H1 (cell line): ENCODE results near the gene SMDT1. TPM values are rescaled to one million over a fixed set of nuclear protein-coding genes. Genes with fewer than 3 reads are reported as not detected.

ENCODE experiments used
- CTCF ChIA-PET: fragments of 300-600 bp; sonication (Branson Sonifier 250); formaldehyde crosslinking; loops from one replicate; lab custom pipeline; 2021; ENCODE audit not compliant: partially characterized antibody; lab: Charles Lee
- POLR2A ChIA-PET: fragments of 300-600 bp; sonication (Branson Sonifier 250); formaldehyde crosslinking; loops from one replicate; lab custom pipeline; 2021; ENCODE audit warnings: inconsistent platforms; ENCODE audit not compliant: partially characterized antibody; lab: Charles Lee
- DNase-seq, 2 experiments: peaks; one replicate each; pipeline versions ENCODE4 v3.0.0 to v3.0.0-alpha.2; 2010 to 2022; ENCODE audit warnings: low spot score in 2 of 2, low read depth in 1 of 2, mixed read lengths in 1 of 2
- FAIRE-seq: peaks from 2 replicates; lab custom pipeline; 2011; peaks lifted over from hg19 to GRCh38; lab: Jason Lieb, UNC
- H2AFZ ChIP-seq: 2 replicates; pipeline ENCODE4 v1.8.1; 2012; ENCODE audit warnings: low read length, inconsistent platforms
- H2AK5ac ChIP-seq: 2 replicates; pipeline ENCODE4 v1.6.1; 2013; ENCODE audit warnings: low read depth, low read length
- H2BK120ac ChIP-seq: replicated peaks from 2 replicates; pipeline ENCODE3; 2013; ENCODE audit warnings: low read depth, low read length, inconsistent platforms
- H2BK12ac ChIP-seq: 2 replicates; pipeline ENCODE4 v1.6.1; 2013; ENCODE audit warnings: low read depth, low read length
- H2BK15ac ChIP-seq: 2 replicates; pipeline ENCODE4 v1.6.1; 2013; ENCODE audit warnings: low read length
- H2BK20ac ChIP-seq: 2 replicates; pipeline ENCODE4 v1.6.1; 2013; ENCODE audit warnings: low read length
- H2BK5ac ChIP-seq: 2 replicates; pipeline ENCODE4 v1.6.1; 2013; ENCODE audit warnings: low read depth, low read length
- H3K14ac ChIP-seq: 2 replicates; pipeline ENCODE4 v1.6.1; 2013; ENCODE audit warnings: inconsistent platforms; ENCODE audit not compliant: insufficient read length
- H3K18ac ChIP-seq: 2 replicates; pipeline ENCODE4 v1.6.1; 2013; ENCODE audit warnings: low read length; ENCODE audit errors: extremely low read depth
- H3K23ac ChIP-seq: 2 replicates; pipeline ENCODE4 v1.6.1; 2013; ENCODE audit warnings: inconsistent platforms; ENCODE audit not compliant: insufficient read length
- H3K23me2 ChIP-seq: 2 replicates; pipeline ENCODE4 v1.6.1; 2013; ENCODE audit warnings: low read depth, low read length
- H3K27ac ChIP-seq: 2 replicates; pipeline ENCODE4 v1.6.1; 2011; ENCODE audit warnings: low read depth, low read length, inconsistent platforms
- H3K27me3 ChIP-seq, 4 experiments: replicated peaks in 1 of 4; 1 replicate in 1 of 4; 2 replicates in 3 of 4; pipeline versions ENCODE4 v1.6.1 to v1.8.1; 2011 to 2013; ENCODE audit warnings: low read length in 3 of 4, mild to moderate bottlenecking in 3 of 4, inconsistent platforms in 2 of 4, mixed read lengths in 2 of 4, moderate library complexity in 1 of 4; ENCODE audit not compliant: control insufficient read depth in 3 of 4, insufficient read depth in 3 of 4; ENCODE audit errors: extremely low read depth in 1 of 4
- H3K36me3 ChIP-seq, 4 experiments: 2 replicates each; pipeline versions ENCODE4 v1.6.1 to v1.8.1; 2011 to 2013; ENCODE audit warnings: mild to moderate bottlenecking in 4 of 4, low read length in 3 of 4, moderate library complexity in 2 of 4, control low read depth in 1 of 4, inconsistent platforms in 1 of 4; ENCODE audit not compliant: insufficient read depth in 4 of 4, control insufficient read depth in 2 of 4
- H3K4ac ChIP-seq: replicated peaks from 2 replicates; pipeline ENCODE3; 2013; ENCODE audit warnings: low read length, low read depth, mixed read lengths, inconsistent platforms; ENCODE audit not compliant: insufficient read length
- H3K4me1 ChIP-seq, 4 experiments: replicated peaks in 1 of 4; 1 replicate in 1 of 4; 2 replicates in 3 of 4; pipeline versions ENCODE4 v1.6.1 to v1.8.1; 2011 to 2013; ENCODE audit warnings: low read length in 3 of 4, inconsistent platforms in 2 of 4, mixed read lengths in 1 of 4; ENCODE audit not compliant: insufficient read depth in 4 of 4, control insufficient read depth in 3 of 4
- H3K4me2 ChIP-seq, 2 experiments: 2 replicates each; pipeline versions ENCODE4 v1.6.1 to v1.8.1; 2011 to 2013; ENCODE audit warnings: low read depth in 2 of 2, low read length in 2 of 2, control low read depth in 1 of 2, inconsistent platforms in 1 of 2, mild to moderate bottlenecking in 1 of 2; ENCODE audit not compliant: insufficient read depth in 1 of 2
- H3K4me3 ChIP-seq, 4 experiments: fragments of 200-600, 300-600 bp in 1 of 4; sonication (generic), shearing (Covaris generic), sonication (Bioruptor Twin) in 1 of 4; 2 replicates each; pipeline versions ENCODE4 v1.5.1 to v1.8.1; 2011 to 2016; ENCODE audit warnings: low read length in 4 of 4, low read depth in 3 of 4, control low read depth in 2 of 4, inconsistent platforms in 2 of 4, mild to moderate bottlenecking in 2 of 4, mixed read lengths in 1 of 4, moderate library complexity in 1 of 4; ENCODE audit not compliant: insufficient read depth in 2 of 4; ENCODE audit errors: extremely low read depth in 1 of 4
- H3K56ac ChIP-seq: replicated peaks from 2 replicates; pipeline ENCODE3; 2013; ENCODE audit warnings: low read depth, mild to moderate bottlenecking, mixed read lengths, low read length, inconsistent platforms; ENCODE audit not compliant: insufficient read length
- H3K79me1 ChIP-seq: 2 replicates; pipeline ENCODE4 v1.6.1; 2013; ENCODE audit warnings: low read depth, low read length, control low read depth
- H3K79me2 ChIP-seq, 2 experiments: 2 replicates each; pipeline versions ENCODE4 v1.6.1 to v1.8.1; 2012 to 2013; ENCODE audit warnings: low read length in 2 of 2, mild to moderate bottlenecking in 2 of 2, inconsistent platforms in 1 of 2; ENCODE audit not compliant: insufficient read depth in 2 of 2, control insufficient read depth in 1 of 2
- H3K9ac ChIP-seq, 4 experiments: replicated peaks in 1 of 4; 1 replicate in 1 of 4; 2 replicates in 3 of 4; pipeline versions ENCODE4 v1.6.1 to v1.8.1; 2011 to 2013; ENCODE audit warnings: low read depth in 3 of 4, low read length in 3 of 4, control low read depth in 2 of 4, mild to moderate bottlenecking in 2 of 4, moderate library complexity in 2 of 4, inconsistent platforms in 1 of 4; ENCODE audit errors: extremely low read depth in 1 of 4
- H3K9me3 ChIP-seq, 2 experiments: 2 replicates each; pipeline versions ENCODE4 v1.6.1 to v1.8.1; 2012 to 2013; ENCODE audit warnings: mild to moderate bottlenecking in 2 of 2, moderate library complexity in 2 of 2, control low read depth in 1 of 2, inconsistent platforms in 1 of 2, low read depth in 1 of 2, low read length in 1 of 2, mixed read lengths in 1 of 2; ENCODE audit not compliant: insufficient read depth in 2 of 2
- H4K20me1 ChIP-seq, 2 experiments: replicated peaks in 1 of 2; 2 replicates each; pipeline versions ENCODE3 to v1.8.1; 2011 to 2013; ENCODE audit warnings: inconsistent platforms in 2 of 2, low read length in 2 of 2, mild to moderate bottlenecking in 1 of 2; ENCODE audit not compliant: insufficient read depth in 2 of 2, control insufficient read depth in 1 of 2
- H4K5ac ChIP-seq: 2 replicates; pipeline ENCODE4 v1.6.1; 2013; ENCODE audit warnings: low read length, low read depth, mixed read lengths, inconsistent platforms; ENCODE audit not compliant: insufficient read length
- H4K8ac ChIP-seq: 2 replicates; pipeline ENCODE4 v1.8.0; 2013; ENCODE audit warnings: mild to moderate bottlenecking, moderate library complexity, low read length, inconsistent platforms; ENCODE audit not compliant: insufficient read depth; ENCODE audit errors: extremely low read depth
- H4K91ac ChIP-seq: replicated peaks from 2 replicates; pipeline ENCODE3; 2013; ENCODE audit warnings: low read length, mixed read lengths, inconsistent platforms; ENCODE audit not compliant: insufficient read length
- NANOG ChIP-seq: IDR thresholded peaks from 2 replicates; pipeline ENCODE4 v1.6.1; 2011; ENCODE audit warnings: low read length, low read depth, mild to moderate bottlenecking, inconsistent platforms; ENCODE audit not compliant: insufficient read depth, poor library complexity, severe bottlenecking
- RAD21 ChIP-seq, 2 experiments: IDR thresholded peaks in 1 of 2; conservative IDR thresholded peaks in 1 of 2; 2 replicates each; pipeline ENCODE4 v1.6.1; 2011; ENCODE audit warnings: low read depth in 2 of 2, low read length in 2 of 2, improper control_type of control experiment in 1 of 2, inconsistent platforms in 1 of 2, mild to moderate bottlenecking in 1 of 2, moderate library complexity in 1 of 2
- SRF ChIP-seq: IDR thresholded peaks from 2 replicates; pipeline ENCODE4 v1.6.1; 2011; ENCODE audit warnings: mild to moderate bottlenecking, low read depth, low read length, moderate library complexity
- WGBS, 2 experiments: shearing (Covaris generic) in 1 of 2; methylation state at CpG; one replicate each; pipeline versions ENCODE4 v1.1.6 to v1.1.7; 2013 to 2015; ENCODE audit warnings: low lambda C conversion rate in 2 of 2, mixed read lengths in 2 of 2, inconsistent platforms in 1 of 2, low coverage in 1 of 2, missing lambda C conversion rate in 1 of 2; ENCODE audit not compliant: insufficient replicate concordance in 2 of 2, insufficient coverage in 1 of 2, insufficient read length in 1 of 2; ENCODE audit errors: extremely low coverage in 1 of 2, missing lambda C conversion rate in 1 of 2; 5-methylcytosine and 5-hydroxymethylcytosine counted together
- polyA plus RNA-seq, 7 experiments: library from polyadenylated mRNA; depleted of rRNA in 3 of 7; stranded (reverse) in 5 of 7; unstranded in 2 of 7; fragments of >200 nt in 5 of 7; fragments of 200-250 nt in 2 of 7; gene quantifications; 1 replicate in 5 of 7; 2 replicates in 1 of 7; 4 replicates in 1 of 7; pipeline versions ENCODE4 v1.2.1 to v1.2.3, GENCODE V29; 2011 to 2013; ENCODE audit warnings: missing spikeins in 2 of 7, mixed read lengths in 2 of 7
- small RNA-seq: library from polyadenylated mRNA; stranded (forward); fragments of <200 nt; extraction: miRNeasy Mini kit (QIAGEN cat#:217004); gene quantifications from one replicate; pipeline ENCODE3, GENCODE V24; 2013; ENCODE audit not compliant: insufficient read depth
- total RNA-seq: library from RNA; stranded (reverse); fragmentation: NEBNext Ultra II Directional; extraction: Animal tissue kit (Norgen Biotek cat#: 25700); gene quantifications from 2 replicates; pipeline ENCODE4 v1.2.1, GENCODE V29; 2021

Gene SMDT1
- total and polyA plus RNA-seq, 2 of the 8 experiments (the other 6 are each of a cell fraction or from before 2014, with no cell fraction given), result 34.9 to 35.6 TPM

GRCh38 chr22:42132457-42132856 lies 53.0 kb downstream of the SMDT1 start:
- Histone ChIP-seq H3K4me2 (no peak overlapping the region), H4K91ac (no peak overlapping the region), H3K18ac (no peak overlapping the region), H4K20me1 (no peaks in the 10 kb centered on the region), H3K23ac (no peak overlapping the region), H2BK12ac (no peak overlapping the region), H4K5ac (no peak overlapping the region), H3K56ac (no peak overlapping the region), H3K4me3 (no peak overlapping the region), H2AK5ac (no peak overlapping the region), H3K14ac (no peak overlapping the region), H3K9ac (no peak overlapping the region), H3K9me3 (no peaks in the 10 kb centered on the region; a peak in 1 of 4 replicates), H4K8ac (no peak overlapping the region), H3K4me1 (no peaks in the 10 kb centered on the region), H3K23me2 (no peaks in the 10 kb centered on the region), H3K27me3 (no peaks in the 10 kb centered on the region), H2BK120ac (no peak overlapping the region), H3K4ac (no peak overlapping the region), H2BK20ac (no peak overlapping the region), H3K27ac (no peak overlapping the region), H2AFZ (no peak overlapping the region), H2BK5ac (no peak overlapping the region), H3K79me2 (no peaks in the 10 kb centered on the region), H2BK15ac (no peak overlapping the region), H3K36me3 (no peaks in the 10 kb centered on the region), H3K79me1 (no peaks in the 10 kb centered on the region)
- WGBS, 2 experiments, result 83% methylated on average over 10 of the region's 13 CpGs; no CpG with 5 or more reads in 1 of the 2 experiments
- DNase-seq (no peak), FAIRE-seq (no peak)
- ChIA-PET POLR2A (no interaction called here), CTCF (no interaction called here)
- TF ChIP-seq SRF (no peak), RAD21 (IDR thresholded peaks at IDR 0.05 in 1 of 2, conservative IDR thresholded peaks at IDR 0.05 in 1 of 2; ENCODE audit: low read depth in 2 of 2, low read length in 2 of 2) (peak in 1 of 2 experiments; percentile 3; a peak in 1 of 4 replicates), NANOG (no peak)

Small RNA genes within 50 kb of the gene (small RNA-seq; reads per million reads assigned to genes)
- gene SNORD13P1, result not detected

Other genes with a start within 250 kb of the SMDT1 start
- gene SREBF2, start 246.6 kb upstream of the SMDT1 start, total RNA-seq, result 144 TPM in 2 replicates
- 125 and 183 TPM in 2 replicates for gene SREBF2, start 246.6 kb upstream of the SMDT1 start, polyA plus RNA-seq (2011; rRNA removed)
- gene SHISA8, start 164.6 kb upstream of the SMDT1 start, total RNA-seq, result 0.89 and 0.90 TPM in 2 replicates
- gene SHISA8, start 164.6 kb upstream of the SMDT1 start, polyA plus RNA-seq (2011; rRNA removed), result 0.14 and 0.35 TPM in 2 replicates
- 1.8 and 2.0 TPM in 2 replicates for gene TNFRSF13C, start 152.9 kb upstream of the SMDT1 start, total RNA-seq
- 1.4 TPM in 2 replicates for gene TNFRSF13C, start 152.9 kb upstream of the SMDT1 start, polyA plus RNA-seq (2011; rRNA removed)
- gene CENPM, start 132.5 kb upstream of the SMDT1 start, total RNA-seq, result 30.0 and 32.0 TPM in 2 replicates
- gene CENPM, start 132.5 kb upstream of the SMDT1 start, polyA plus RNA-seq (2011; rRNA removed), result 80.4 and 94.6 TPM in 2 replicates
- 38.9 and 39.1 TPM in 2 replicates for gene SEPTIN3, start 110.3 kb upstream of the SMDT1 start, total RNA-seq
- gene SEPTIN3, start 110.3 kb upstream of the SMDT1 start, polyA plus RNA-seq (2011; rRNA removed), result 39.7 and 52.9 TPM in 2 replicates
- gene WBP2NL, start 80.9 kb upstream of the SMDT1 start, total RNA-seq, result not detected in 2 replicates
- not detected in 2 replicates for gene WBP2NL, start 80.9 kb upstream of the SMDT1 start, polyA plus RNA-seq (2011; rRNA removed)
- 14.7 and 14.8 TPM in 2 replicates for gene NAGA, start 8.9 kb upstream of the SMDT1 start, total RNA-seq
- 30.7 and 39.5 TPM in 2 replicates for gene NAGA, start 8.9 kb upstream of the SMDT1 start, polyA plus RNA-seq (2011; rRNA removed)
- gene PHETA2, start 5.5 kb upstream of the SMDT1 start, total RNA-seq, result 7.4 and 8.0 TPM in 2 replicates
- gene PHETA2, start 5.5 kb upstream of the SMDT1 start, polyA plus RNA-seq (2011; rRNA removed), result 7.6 and 8.4 TPM in 2 replicates
- 99.5 and 105 TPM in 2 replicates for gene NDUFA6, start 11.1 kb downstream of the SMDT1 start, total RNA-seq
- gene NDUFA6, start 11.1 kb downstream of the SMDT1 start, polyA plus RNA-seq (2011; rRNA removed), result 60.1 and 76.2 TPM in 2 replicates
- 0.77 and 0.93 TPM in 2 replicates for gene CYP2D6, start 51.1 kb downstream of the SMDT1 start, total RNA-seq
- 1.7 TPM in 2 replicates for gene CYP2D6, start 51.1 kb downstream of the SMDT1 start, polyA plus RNA-seq (2011; rRNA removed)
- 79.8 and 80.4 TPM in 2 replicates for gene TCF20, start 191.0 kb downstream of the SMDT1 start, total RNA-seq
- 22.0 and 23.3 TPM in 2 replicates for gene TCF20, start 191.0 kb downstream of the SMDT1 start, polyA plus RNA-seq (2011; rRNA removed)